ENCODE results near the gene TTC7B. TPM values are rescaled to one million over a fixed set of nuclear protein-coding genes. Genes with fewer than 3 reads are reported as not detected.

TTC7B gene
- total and polyA plus RNA-seq, 2 donors (not counting 3 experiments of a cell fraction or from before 2014, with no cell fraction given), result 46.8 to 76.5 TPM

- no peaks in the 10 kb centered on the region for H3K4me1 ChIP-seq (ENCODE audit: control insufficient read depth, extremely low read depth, insufficient read depth, low read length)
- H3K9ac ChIP-seq (replicated peaks; ENCODE audit: extremely low read depth, insufficient read depth, low read length), result no peak overlapping the region
- no peak overlapping the region for H3K4me3 ChIP-seq (replicated peaks in 1 of 3; ENCODE audit: insufficient read depth in 1 of 3, low read depth in 1 of 3, low read length in 3 of 3)
- no peaks in the 10 kb centered on the region for H3K79me2 ChIP-seq (ENCODE audit: control insufficient read depth, insufficient read depth, low read length)
- intact Hi-C loops (cut with micrococcal nuclease), result no loop called here
- H3K36me3 ChIP-seq (ENCODE audit: control insufficient read depth in 2 of 2, extremely low read depth in 1 of 2, insufficient read depth in 2 of 2, low read length in 2 of 2), result peaks cover 0 to 2% of the 10 kb centered on the region in 2 experiments
- DNase-seq (ENCODE audit: low read depth, low spot score), result no peak
- CTCF ChIA-PET, result no interaction called here
- FAIRE-seq, result no peak
- dilution Hi-C loops (cut with MboI; ENCODE audit: extremely low pct_ligation_motif_present, low sequenced_read_pairs), result no loop called here
- H4K20me1 ChIP-seq (replicated peaks; ENCODE audit: control insufficient read depth, extremely low read depth, insufficient read depth, low read length), result no peaks in the 10 kb centered on the region
- TF ChIP-seq CTCF (IDR thresholded peaks at IDR 0.05; ENCODE audit: extremely low read depth in 1 of 2, insufficient read depth in 1 of 2, low read depth in 1 of 2, low read length in 2 of 2) (no peak), EZH2 (IDR thresholded peaks at IDR 0.05; ENCODE audit: borderline replicate concordance, low read depth, low read length, severe bottlenecking) (no peak), POLR2AphosphoS5 (IDR thresholded peaks at IDR 0.05; ENCODE audit: insufficient read depth, low read depth, low read length) (no peak), POLR2A (IDR thresholded peaks at IDR 0.05; ENCODE audit: low read depth, low read length) (no peak), MAX (IDR thresholded peaks at IDR 0.05; ENCODE audit: insufficient read depth, insufficient read length) (no peak), JUN (IDR thresholded peaks at IDR 0.05; ENCODE audit: borderline replicate concordance, insufficient read depth, insufficient read length, low read depth) (no peak), MYC (IDR thresholded peaks at IDR 0.05; ENCODE audit: low read depth, low read length) (no peak), FOS (IDR thresholded peaks at IDR 0.05; ENCODE audit: borderline replicate concordance, insufficient read depth, low read length) (no peak), GATA2 (IDR thresholded peaks at IDR 0.05; ENCODE audit: insufficient read depth, insufficient read length, low read depth, low read length) (no peak)
- H3K4me2 ChIP-seq (ENCODE audit: insufficient read depth, low read length), result no peak overlapping the region
- H3K9me3 ChIP-seq (replicated peaks; ENCODE audit: control insufficient read depth, insufficient read depth, low read length), result no peaks in the 10 kb centered on the region
- no peaks in the 10 kb centered on the region for H3K9me1 ChIP-seq (replicated peaks; ENCODE audit: control insufficient read depth, extremely low read depth, insufficient read depth, low read length)
- no peaks in the 10 kb centered on the region for H3K27me3 ChIP-seq (ENCODE audit: control insufficient read depth in 2 of 2, insufficient read depth in 2 of 2, low read length in 2 of 2)
- no peak overlapping the region for H2AFZ ChIP-seq (ENCODE audit: low read depth, low read length)
- no peak overlapping the region for H3K27ac ChIP-seq (ENCODE audit: insufficient read depth, low read depth, low read length)
- POLR2A ChIA-PET, result no interaction called here
- BruUV-seq (replicated peaks), result no TSS peak
Measured at GRCh38 chr14:90556666-90557450, 259.4 kb downstream of the TTC7B start.

All from endothelial cell of umbilical vein (primary cell).